Heart left ventricle (tissue), 13 donors: Measurements from ENCODE around the gene CPLANE1.

Experiments
- POLR2A ChIP-seq, 2 donors: fragments of 450-650 bp; IDR thresholded peaks; one replicate each; pipeline ENCODE4 v1.6.1; 2017; ENCODE audit warnings: antibody characterized with exemption in 2 of 2, mild to moderate bottlenecking in 2 of 2, moderate library complexity in 2 of 2
- TF ChIP-seq, protein P1 (sequence below), 12 donors: fragments of 200-600 bp; sonication (generic) in 4 of 12; IDR thresholded peaks; one replicate each; pipeline versions ENCODE4 v1.5.0 to v1.8.0; 2018 to 2022; ENCODE audit warnings: antibody characterized with exemption in 12 of 12, mild to moderate bottlenecking in 5 of 12
- donor health status: ischemic (EF 13 %, LVEDD 7.1; RV severe dilation, severe dysfunction).
- donor health status: DM: no; HTN: yes; CAD: no.
- donor health status: DM: no; HTN: no; CAD: no.
- donor health status: ischemic (EF 25% LVEDD 6.9; RV normal size, moderate dysfunction).
- donor health status: ischemic (EF 25% LVEDD 5.7; RV mildly dilated, moderate dysfunction).
- donor health status: ischemic (EF 35%, LVEDD 5.7; RV mildly dilated, moderate dysfunction).
- donor health status: nonischemic (EF 11% LVEDD 7.7; RV severe dilation, severe dysfunction).
- donor health status: DM: yes; HTN: yes; CAD: no.
- donor health status: PGD.
- donor health status: ischemic (EF 29% LVEDD 5.4; RV normal size, mild dysfunction).
- donor health status: nonischemic (EF 23%, LVEDD 6.1; RV moderate dilation, normal function).

DNA sequence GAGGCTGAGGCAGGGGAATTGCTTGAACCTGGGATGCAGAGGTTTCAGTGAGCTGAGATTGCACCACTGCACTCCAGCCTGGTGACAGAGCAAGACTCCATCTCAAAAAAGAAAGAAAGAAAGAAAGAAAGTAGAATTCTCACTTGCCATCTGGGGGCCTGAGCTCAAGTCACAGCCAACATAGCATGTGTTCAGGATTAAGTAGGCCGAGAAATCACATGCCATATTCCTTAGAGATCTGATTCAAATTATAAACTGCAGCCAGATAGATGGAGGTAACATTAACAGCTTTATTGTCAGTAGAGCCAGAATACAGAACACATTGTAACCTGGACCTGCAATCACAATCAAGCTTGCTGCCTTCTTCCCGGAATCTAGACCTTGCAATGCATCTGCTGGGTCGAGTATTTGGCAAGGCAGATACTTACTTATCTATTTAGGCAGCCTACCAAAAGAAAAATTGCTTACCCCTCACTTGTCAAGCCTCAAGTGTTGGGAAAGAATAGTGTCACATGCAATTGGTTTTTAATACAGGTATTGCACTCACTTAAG is 173.7 kb downstream of the CPLANE1 start:
- no peak for TF ChIP-seq POLR2A (IDR thresholded peaks at IDR 0.05)
- TF ChIP-seq, protein P1, sequence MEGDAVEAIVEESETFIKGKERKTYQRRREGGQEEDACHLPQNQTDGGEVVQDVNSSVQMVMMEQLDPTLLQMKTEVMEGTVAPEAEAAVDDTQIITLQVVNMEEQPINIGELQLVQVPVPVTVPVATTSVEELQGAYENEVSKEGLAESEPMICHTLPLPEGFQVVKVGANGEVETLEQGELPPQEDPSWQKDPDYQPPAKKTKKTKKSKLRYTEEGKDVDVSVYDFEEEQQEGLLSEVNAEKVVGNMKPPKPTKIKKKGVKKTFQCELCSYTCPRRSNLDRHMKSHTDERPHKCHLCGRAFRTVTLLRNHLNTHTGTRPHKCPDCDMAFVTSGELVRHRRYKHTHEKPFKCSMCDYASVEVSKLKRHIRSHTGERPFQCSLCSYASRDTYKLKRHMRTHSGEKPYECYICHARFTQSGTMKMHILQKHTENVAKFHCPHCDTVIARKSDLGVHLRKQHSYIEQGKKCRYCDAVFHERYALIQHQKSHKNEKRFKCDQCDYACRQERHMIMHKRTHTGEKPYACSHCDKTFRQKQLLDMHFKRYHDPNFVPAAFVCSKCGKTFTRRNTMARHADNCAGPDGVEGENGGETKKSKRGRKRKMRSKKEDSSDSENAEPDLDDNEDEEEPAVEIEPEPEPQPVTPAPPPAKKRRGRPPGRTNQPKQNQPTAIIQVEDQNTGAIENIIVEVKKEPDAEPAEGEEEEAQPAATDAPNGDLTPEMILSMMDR (IDR thresholded peaks at IDR 0.05) = no peak
